ENCODE results near the gene ZC3H7B.

- TF ChIP-seq CTCF (IDR thresholded peaks at IDR 0.05) (no peak), POLR2A (IDR thresholded peaks at IDR 0.05) (no peak), POLR2AphosphoS5 (IDR thresholded peaks at IDR 0.05) (no peak)
Observed at GRCh38 chr22:41252365-41252764, 49.0 kb upstream of the ZC3H7B start.
